Neutrophil (primary cell): ENCODE results near the gene CBFA2T3.

ENCODE experiments used
- H3K27ac ChIP-seq: fragments of 200-600 bp; sonication (generic); 2 replicates; pipeline ENCODE4 v1.5.1; 2016; ENCODE audit warnings: mild to moderate bottlenecking, moderate library complexity
- H3K27me3 ChIP-seq: fragments of 200-600 bp; sonication (generic); 2 replicates; pipeline ENCODE4 v1.6.0; 2016; ENCODE audit warnings: mild to moderate bottlenecking
- H3K36me3 ChIP-seq: fragments of 200-600 bp; sonication (generic); 2 replicates; pipeline ENCODE4 v1.5.1; 2017
- H3K4me1 ChIP-seq, 2 experiments: fragments of 200-600 bp in 1 of 2; sonication (generic) in 1 of 2; 1 replicate in 1 of 2; 2 replicates in 1 of 2; pipeline versions ENCODE4 v1.5.1 to v1.6.1; 2013 to 2016; ENCODE audit warnings: low read depth in 1 of 2, low read length in 1 of 2, mild to moderate bottlenecking in 1 of 2, moderate library complexity in 1 of 2; ENCODE audit not compliant: control insufficient read depth in 1 of 2, insufficient read depth in 1 of 2
- H3K4me3 ChIP-seq, 2 experiments: fragments of 200-600 bp in 1 of 2; sonication (generic) in 1 of 2; 1 replicate in 1 of 2; 2 replicates in 1 of 2; pipeline ENCODE4 v1.5.1; 2013 to 2016; ENCODE audit warnings: low read depth in 1 of 2, low read length in 1 of 2, mild to moderate bottlenecking in 1 of 2, moderate library complexity in 1 of 2
- H3K9me3 ChIP-seq: fragments of 200-600 bp; sonication (generic); 2 replicates; pipeline ENCODE4 v1.5.1; 2016
- TF ChIP-seq, protein P1 (sequence below): fragments of 200-600 bp; sonication (generic); IDR thresholded peaks from 2 replicates; pipeline ENCODE4 v1.5.1; 2016; ENCODE audit warnings: antibody characterized with exemption

Gene CBFA2T3

DNA sequence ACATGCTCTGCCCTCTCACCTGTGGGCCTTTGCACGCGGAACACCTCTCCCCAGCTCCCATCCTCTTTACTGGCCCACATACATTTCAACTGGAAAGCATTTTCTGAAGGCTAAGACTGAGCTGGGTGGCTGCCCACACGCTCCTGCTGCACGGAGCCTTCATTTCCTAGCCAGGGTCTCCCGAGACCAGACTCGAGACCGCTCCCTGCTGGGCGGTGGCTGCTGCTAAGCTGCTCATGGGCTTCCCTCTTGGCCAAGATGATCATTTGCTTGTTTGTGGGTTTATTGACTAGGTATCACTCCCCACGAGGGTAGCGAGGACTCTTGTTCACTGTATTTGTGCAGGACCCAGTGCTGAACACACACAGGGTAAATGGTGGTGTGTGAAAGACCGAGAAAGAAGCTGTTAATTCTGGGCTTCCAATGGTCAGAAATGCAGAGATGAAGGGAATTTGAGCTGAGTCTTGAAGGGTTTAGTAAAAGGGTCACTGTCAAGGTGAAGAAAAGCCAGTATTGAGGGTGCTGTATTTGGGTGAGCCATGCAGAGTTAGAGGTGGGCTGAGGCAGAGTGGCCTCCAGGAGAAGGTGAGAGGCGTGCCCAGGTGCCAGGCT lies 119.2 kb downstream of the CBFA2T3 start:
- Histone ChIP-seq H3K4me1 (peaks cover 57 to 62% of the 10 kb centered on the region in 2 experiments), H3K4me3 (peak overlapping the region; percentile 70 to 97), H3K27me3 (no peaks in the 10 kb centered on the region), H3K36me3 (peaks cover 29% of the 10 kb centered on the region), H3K27ac (peak overlapping the region; percentile 94), H3K9me3 (no peaks in the 10 kb centered on the region)
- TF ChIP-seq, protein P1, sequence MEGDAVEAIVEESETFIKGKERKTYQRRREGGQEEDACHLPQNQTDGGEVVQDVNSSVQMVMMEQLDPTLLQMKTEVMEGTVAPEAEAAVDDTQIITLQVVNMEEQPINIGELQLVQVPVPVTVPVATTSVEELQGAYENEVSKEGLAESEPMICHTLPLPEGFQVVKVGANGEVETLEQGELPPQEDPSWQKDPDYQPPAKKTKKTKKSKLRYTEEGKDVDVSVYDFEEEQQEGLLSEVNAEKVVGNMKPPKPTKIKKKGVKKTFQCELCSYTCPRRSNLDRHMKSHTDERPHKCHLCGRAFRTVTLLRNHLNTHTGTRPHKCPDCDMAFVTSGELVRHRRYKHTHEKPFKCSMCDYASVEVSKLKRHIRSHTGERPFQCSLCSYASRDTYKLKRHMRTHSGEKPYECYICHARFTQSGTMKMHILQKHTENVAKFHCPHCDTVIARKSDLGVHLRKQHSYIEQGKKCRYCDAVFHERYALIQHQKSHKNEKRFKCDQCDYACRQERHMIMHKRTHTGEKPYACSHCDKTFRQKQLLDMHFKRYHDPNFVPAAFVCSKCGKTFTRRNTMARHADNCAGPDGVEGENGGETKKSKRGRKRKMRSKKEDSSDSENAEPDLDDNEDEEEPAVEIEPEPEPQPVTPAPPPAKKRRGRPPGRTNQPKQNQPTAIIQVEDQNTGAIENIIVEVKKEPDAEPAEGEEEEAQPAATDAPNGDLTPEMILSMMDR, result no peak

DNA sequence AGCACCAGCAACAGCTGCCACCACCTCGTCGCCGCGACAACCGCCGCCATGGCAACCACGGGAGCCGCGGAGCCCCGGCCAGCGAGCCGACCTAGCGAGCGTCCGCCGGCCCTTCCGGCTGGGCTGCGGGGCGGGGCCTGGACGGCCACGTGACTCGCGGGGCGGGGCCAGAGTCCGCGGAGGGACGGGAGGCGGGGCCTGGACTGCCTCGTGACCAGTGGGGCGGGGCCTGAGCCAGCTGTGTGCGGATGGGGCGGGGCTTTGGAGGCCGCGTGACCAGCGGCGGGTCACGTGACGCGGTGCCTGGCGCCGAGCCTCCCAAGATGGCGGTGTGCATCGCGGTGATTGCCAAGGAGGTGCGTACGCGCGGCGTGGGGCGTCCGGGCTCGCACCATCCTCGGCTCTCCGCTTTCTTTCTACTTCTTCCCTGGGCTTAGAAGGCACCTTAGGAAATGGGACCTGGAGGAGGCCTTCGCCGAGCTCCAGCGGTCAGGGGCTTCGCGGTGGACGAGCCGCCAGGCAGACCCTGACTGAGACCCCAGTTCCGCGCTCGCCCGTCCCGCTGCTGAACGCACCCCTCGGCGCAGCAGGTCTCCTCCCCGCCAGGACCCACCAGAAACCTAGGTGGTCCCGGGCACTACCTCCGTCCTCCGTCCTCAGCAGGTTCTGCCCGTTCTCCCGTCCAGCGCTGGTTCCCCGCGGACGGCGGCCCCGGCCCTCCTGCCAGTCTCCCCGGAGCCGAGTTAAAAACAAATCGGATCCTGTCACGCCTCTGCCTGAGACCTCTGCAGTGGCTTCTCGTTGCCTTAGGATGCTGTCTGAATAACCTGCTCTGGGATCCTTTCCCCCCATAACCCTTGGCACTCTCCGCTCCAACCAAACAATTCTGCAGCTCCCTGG lies 119.9 kb downstream of the CBFA2T3 start, which contains the start of the genes GALNS and TRAPPC2L:
Gene GALNS, minus strand, starts transcription at position 120 of the 900 bp plus-strand sequence. Its CDS starts 70 bp downstream, at position 50.
Gene TRAPPC2L, plus strand, starts transcription at position 300 of the 900 bp plus-strand sequence. Its CDS starts 24 bp downstream, at position 324.
- H3K36me3 ChIP-seq, result peaks cover 21% of the 10 kb centered on the region

DNA sequence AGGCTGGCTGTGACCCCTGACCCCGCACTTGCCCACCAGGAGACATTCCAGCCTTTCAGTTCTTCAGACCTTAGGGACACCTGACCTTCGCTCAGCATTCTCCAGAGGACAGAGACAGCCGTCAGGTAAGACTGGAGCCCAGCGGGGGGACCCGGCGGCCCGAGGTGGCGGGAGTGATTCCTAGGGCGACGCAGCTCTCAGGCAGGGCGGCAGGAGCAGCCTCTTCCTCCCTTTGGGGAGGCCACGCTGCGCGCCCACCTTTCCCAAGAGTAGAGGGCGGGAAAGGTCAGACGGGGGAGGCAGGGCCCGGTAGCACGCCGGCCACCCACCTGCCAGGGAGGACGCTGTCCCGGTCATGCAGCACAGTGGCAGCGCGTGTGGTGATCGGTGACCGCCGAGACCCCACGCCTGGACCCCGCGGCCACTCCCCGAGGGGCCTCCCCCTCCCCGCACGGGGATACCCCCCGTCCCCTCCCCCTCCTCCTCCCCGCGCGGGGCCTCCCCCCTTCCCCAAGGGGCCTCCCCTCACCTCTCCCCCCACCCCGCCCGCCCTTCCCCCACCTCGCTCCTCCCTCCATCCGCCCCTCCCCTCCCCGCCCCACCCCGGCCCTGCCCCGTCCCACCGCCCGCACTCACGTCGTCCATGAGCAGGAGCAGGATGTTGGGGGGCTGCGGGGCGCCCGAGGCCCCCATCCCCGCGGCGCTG lies 120.7 kb downstream of the CBFA2T3 start:
- peak overlapping the region; percentile 70 to 97 for H3K4me3 ChIP-seq
- H3K36me3 ChIP-seq, result peaks cover 23% of the 10 kb centered on the region
- peak overlapping the region; percentile 94 for H3K27ac ChIP-seq
- peaks cover 73% of the 10 kb centered on the region in 2 experiments for H3K4me1 ChIP-seq
- H3K9me3 ChIP-seq, result no peaks in the 10 kb centered on the region
- H3K27me3 ChIP-seq, result no peaks in the 10 kb centered on the region
- TF ChIP-seq, protein P1, result no peak

More for the DNA sequence above, 119.9 kb downstream of the CBFA2T3 start, which contains the start of the genes GALNS and TRAPPC2L:
- Histone ChIP-seq H3K9me3 (no peaks in the 10 kb centered on the region), H3K27ac (peak within 1 kb of the TSS; percentile 94), H3K4me1 (peaks cover 65 to 69% of the 10 kb centered on the region in 2 experiments), H3K4me3 (peak within 1 kb of the TSS; percentile 70 to 97), H3K27me3 (no peaks in the 10 kb centered on the region)
- TF ChIP-seq, protein P1, result peak; percentile 53

DNA sequence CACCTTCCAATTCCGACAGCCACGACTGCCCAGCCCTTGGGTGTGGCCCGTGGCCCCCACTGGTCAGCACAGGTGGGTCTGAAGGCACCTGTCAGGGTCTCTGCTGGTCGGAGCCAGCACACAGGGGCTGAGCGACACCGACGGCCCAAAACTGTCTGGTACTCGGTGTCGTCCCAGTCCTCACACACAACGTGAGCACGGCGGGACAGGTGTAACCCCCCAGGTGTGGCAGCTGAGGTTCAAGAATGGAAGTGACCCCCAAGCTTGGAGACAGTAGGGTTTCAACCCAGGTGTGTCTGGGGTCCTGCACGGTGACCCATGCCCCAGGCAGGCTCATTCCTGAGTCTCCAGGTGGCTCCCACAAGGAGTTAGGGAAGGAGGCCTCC lies 121.3 kb downstream of the CBFA2T3 start:
- H3K4me3 ChIP-seq, result peak overlapping the region; percentile 62 to 70
- peaks cover 23% of the 10 kb centered on the region for H3K36me3 ChIP-seq
- no peaks in the 10 kb centered on the region for H3K27me3 ChIP-seq
- TF ChIP-seq, protein P1, result no peak
- no peaks in the 10 kb centered on the region for H3K9me3 ChIP-seq
- peaks cover 73% of the 10 kb centered on the region in 2 experiments for H3K4me1 ChIP-seq
- peak overlapping the region; percentile 94 for H3K27ac ChIP-seq

DNA sequence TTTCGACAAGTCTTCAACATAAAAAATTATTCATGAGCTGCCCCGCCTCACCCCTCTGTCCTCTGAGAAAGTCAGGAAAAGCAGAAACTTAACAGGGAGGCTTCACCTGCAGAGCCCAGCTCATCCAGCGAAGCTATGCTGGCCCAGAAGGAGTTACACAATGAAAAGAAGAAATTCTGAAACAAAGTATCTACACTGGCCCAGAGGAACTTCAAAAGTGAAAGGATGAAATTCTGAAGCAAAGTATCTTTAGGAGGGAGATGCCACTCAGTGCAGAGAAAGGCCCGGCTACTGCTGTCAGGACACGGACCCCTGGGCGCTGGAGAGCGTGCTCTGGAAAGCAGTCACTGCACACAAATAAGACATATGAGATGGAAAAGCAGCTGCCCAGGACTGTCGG lies 121.8 kb downstream of the CBFA2T3 start:
- Histone ChIP-seq H3K27me3 (no peaks in the 10 kb centered on the region), H3K27ac (peak overlapping the region; percentile 94), H3K36me3 (peaks cover 23% of the 10 kb centered on the region)

More for the DNA sequence above, 121.8 kb downstream of the CBFA2T3 start:
- H3K9me3 ChIP-seq, result no peaks in the 10 kb centered on the region
- TF ChIP-seq, protein P1, result no peak
- peak overlapping the region; percentile 62 to 70 for H3K4me3 ChIP-seq
- H3K4me1 ChIP-seq, result peaks cover 73% of the 10 kb centered on the region in 2 experiments
